Measurements from ENCODE around the gene BOD1L1.
"Not testable (repeated sequence)": the region's sequence is repeated elsewhere in the genome, so short reads cannot be mapped to it uniquely, and the experiment has no call there.

BOD1L1 gene

GRCh38 chr4:13618212-13618806 lies 9.2 kb downstream of the BOD1L1 start:
- DNase-seq = no peak

GRCh38 chr4:13617801-13618200 lies 9.7 kb downstream of the BOD1L1 start:
- DNase-seq = no peak

DNA sequence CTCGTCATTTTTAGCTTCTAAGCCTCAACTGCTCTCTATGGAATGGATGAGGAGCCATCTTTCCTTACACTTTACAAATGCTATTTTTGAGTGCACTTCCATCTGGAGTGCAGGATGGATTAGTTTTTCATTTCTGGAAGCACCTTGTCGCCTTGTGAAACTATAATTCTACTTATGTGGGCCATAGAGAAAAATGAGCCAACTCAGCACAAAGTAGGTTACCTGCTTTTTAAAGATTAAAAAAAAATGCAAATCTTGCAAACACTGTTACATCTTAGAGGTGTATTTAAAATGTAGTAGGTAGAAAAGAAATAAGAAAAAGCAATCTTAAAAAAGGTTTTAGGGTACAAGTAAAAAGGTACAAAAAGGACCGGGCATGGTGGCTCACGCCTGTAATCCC lies 10.9 kb downstream of the BOD1L1 start:
- no peak for DNase-seq

DNA sequence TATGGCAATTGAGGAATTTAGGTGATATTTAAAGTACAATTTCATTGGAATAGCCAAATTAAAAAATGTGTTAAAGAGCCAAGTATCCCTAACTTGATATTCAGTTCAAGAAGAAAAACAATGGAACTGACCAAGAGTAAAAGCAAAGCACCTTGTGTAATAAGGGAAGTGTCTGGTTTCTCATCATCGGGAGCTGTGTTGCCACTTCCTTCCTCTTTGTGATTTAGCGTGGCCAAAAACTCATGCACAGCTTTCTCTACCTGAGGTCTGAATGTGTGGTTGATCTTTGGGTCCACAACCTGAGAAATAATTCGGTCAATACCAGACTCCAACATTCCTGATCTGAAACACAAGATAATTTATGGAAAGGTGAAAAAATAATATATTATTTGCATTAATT lies 12.4 kb downstream of the BOD1L1 start:
- peak in 1 of 2 donors; percentile 7 for DNase-seq

DNA sequence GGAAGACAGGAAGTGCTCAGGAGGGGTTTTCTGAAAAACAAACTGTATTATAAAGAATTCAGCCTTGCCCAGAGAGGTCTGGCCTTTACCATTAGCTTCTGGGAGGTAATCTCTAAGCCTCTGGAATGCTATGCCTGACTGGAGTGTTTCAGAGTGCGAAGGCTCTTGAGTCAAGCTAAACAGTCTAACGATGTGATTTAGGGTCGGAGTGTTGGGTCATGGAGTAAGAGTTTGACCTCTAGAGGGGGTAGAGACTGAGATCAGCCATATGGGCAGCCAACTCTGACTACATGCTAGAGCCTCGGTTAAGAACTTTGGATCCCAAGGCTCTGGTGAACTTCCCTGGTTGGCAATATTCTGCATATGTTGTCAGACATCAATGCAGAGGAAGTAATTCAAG lies 15.0 kb downstream of the BOD1L1 start:
- DNase-seq = no peak

- no peak for DNase-seq
Observed at GRCh38 chr4:13611283-13611842, 16.2 kb downstream of the BOD1L1 start.

DNA sequence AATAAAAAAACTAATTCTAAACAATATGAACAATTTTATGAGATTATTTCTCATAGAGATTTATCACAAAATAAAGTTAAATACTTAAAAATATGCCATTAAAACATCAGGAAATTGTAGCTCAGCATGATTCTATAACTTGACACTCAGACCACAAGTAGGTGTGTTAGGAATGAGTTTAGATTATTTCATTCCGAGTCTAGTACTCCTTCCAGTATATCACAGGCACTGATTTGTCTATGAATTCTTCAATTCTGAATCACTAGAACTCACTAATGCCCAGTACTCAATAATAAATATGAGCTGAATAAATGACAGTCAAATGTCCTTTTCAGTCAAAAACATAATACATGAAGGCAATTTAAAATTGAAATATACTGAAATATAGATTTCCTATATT lies 22.2 kb downstream of the BOD1L1 start:
- DNase-seq = no peak

DNA sequence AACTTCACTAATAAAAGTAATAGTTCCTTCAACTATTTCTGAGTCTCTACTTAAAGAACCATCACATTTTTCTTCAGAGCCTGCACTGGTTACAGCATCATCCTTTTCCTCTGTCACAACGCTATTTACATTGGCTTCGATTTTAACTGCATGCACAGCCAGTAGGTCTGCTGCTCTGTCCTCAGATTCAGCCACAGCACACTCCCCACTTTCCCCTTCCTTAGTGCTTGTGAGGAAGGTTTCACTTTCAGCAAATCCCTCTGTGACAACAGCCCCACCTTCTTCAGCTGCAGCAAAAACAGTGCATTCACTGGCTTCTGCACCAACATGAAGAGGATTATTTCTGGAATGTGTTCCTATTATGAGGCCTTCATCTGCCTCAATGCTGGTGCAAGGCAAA lies 25.7 kb downstream of the BOD1L1 start:
- no peak for DNase-seq

DNA sequence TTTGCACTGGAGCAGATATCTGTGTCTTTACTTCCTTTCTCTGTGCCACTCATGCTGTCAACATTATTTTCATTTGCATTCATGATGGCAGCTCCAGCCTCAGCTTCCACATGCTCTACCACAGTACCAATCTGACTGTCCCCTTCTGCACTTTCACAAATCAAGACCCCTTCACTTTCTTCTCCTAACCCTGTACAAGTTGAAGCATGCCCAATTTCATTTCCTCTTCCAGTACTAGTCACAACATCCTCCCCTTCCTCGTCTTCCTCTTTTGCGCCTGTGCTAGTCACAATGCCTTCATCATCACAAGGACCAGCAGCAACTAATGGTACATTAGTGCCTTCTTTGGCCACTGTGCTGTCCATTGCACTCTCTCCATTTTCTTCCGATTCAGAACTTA lies 26.5 kb downstream of the BOD1L1 start:
- DNase-seq = no peak

DNA sequence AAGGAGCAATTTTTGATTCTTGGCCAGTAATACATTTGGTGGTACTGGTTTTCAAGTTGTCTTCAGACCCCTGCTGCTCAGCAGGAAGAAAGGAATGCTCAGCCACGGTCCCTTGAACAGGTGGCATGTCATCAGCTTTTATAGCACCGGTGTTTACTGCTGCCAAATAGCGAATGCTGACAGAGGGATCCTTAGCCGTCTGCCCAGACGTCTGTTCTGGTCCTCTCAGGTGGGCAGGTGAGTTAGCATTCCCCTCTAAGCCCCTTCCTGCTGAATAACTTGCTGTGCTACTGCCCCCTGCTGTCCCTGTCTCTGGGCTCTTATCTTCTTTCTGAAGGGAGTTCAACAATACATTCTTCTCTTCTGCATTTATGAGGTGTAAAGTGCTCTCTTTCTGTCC lies 28.4 kb downstream of the BOD1L1 start:
- DNase-seq = no peak

DNA sequence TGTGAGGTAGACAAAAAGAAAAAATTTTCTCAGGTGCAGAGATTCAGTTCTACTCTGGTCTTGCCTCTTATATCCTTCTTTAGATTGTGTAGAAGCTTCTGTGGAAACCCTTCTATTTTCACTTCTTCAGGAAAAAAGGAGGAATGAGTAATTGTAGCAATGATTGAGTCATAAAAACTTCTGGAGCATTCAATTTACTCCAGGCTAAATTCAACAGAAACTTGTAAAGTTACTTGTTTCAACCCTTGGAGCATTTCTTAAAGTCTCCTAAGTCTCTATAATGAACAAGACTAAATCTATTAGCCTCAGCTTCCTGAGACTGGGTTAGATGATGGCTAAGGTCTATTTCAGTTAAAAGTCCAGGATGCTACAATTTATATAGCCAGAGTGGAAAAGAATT lies 29.9 kb downstream of the BOD1L1 start:
- DNase-seq = no peak

DNA sequence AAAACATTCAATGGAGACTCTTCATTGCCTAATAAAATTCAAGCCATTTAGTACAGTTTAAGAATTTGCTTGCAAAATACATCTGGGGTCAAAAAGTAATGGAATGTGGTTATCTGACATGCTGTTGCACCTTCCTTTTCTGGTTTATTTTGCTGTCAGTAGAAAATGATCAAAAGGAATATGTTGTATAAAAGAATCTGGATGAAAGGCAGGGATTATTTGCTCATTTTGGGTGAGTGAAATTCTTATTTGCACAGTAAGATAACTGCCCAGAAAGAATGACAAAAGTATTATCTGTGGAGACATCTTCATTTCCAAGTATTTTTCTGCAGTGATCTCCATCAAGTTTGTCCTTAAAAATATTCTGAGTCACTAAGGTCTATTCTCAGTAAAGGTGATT lies 30.4 kb downstream of the BOD1L1 start:
- DNase-seq = no peak

DNA sequence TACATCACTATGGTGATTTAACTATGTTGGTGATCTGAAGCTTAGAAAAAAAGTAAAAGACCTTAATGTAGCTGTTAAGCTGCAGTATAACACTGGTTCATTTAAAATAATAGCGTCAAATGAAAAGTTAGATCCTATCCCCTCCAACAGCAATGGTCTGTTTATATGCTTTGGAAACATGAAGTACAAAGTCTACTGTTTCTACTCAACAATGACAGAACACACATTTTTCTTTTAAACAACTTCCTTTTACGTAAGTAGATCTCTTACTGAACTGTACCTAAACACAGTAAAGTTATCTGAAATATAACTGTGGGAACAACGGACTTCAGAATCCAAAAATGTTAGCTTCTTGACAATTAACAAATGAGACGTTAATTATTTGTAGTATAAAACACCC lies 35.3 kb downstream of the BOD1L1 start:
- DNase-seq = no peak

DNA sequence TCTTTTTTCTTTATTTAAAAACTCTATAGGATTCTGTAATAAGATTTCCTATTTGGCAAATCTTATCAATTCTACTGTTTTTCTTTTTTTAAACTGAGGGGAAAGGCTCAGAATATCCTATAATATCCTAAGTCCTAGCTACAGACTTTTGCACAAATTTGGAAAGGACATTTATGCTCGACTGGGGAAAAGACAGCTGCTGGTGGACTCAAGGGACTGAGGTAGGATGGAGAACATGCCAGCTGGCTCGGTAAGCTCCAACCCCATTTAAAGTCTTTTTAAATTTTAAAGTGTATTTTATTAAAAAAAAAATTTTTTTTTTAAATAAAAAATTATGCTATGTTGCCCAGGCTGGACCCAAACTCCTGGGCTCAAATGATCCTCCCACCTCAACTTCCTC lies 36.8 kb downstream of the BOD1L1 start:
- DNase-seq = no peak

GRCh38 chr4:13588954-13589353 lies 38.6 kb downstream of the BOD1L1 start:
- DNase-seq = no peak

GRCh38 chr4:13584481-13584880 lies 43.0 kb downstream of the BOD1L1 start:
- no peak for DNase-seq

GRCh38 chr4:13580036-13580435 lies 47.5 kb downstream of the BOD1L1 start:
- DNase-seq = no peak

- no peak for DNase-seq
Observed at GRCh38 chr4:13577660-13578059, 49.9 kb downstream of the BOD1L1 start.

DNA sequence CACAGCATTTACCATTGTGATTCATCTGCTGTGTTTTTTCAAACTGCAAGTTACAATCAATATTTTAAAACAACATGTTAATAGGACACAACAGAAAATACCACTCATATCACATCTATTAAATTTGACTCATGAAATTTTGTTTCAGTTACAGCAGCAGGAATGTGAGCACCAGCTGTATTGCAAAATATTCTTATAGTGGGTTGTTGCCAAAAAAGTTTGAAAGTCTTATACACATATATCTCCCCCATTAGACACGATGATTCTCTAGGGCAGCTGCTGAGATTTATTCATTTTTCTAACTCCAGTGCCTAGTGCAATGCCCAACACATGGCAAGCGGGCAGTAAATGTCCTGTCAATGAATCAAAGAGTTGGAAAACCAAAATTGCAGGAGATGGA lies 56.6 kb downstream of the BOD1L1 start:
- no peak for DNase-seq

GRCh38 chr4:13567125-13567524 lies 60.4 kb downstream of the BOD1L1 start:
- DNase-seq = no peak

GRCh38 chr4:13562876-13563275 lies 64.6 kb downstream of the BOD1L1 start:
- no peak for DNase-seq

DNA sequence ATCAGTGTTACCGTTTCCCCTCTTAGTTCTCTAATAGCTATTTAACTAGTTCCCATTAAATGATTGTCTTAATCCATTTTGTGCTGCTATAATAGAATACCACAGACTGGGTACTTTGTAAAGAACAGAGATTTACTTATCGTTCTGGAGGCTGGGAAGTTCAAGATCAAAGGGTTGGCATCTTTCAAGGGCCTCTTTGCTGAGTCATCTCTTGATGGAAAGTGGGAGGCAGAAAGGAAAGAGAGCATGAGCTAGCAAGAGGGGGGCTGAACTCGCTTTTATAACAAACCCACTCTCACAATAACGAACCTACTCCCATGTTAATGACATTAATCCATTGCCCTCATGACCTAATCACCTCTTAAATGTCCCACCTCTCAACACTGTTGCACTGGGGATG lies 65.9 kb downstream of the BOD1L1 start:
- no peak for DNase-seq

- not testable (repeated sequence) for DNase-seq
Observed at GRCh38 chr4:13560111-13560510, 67.4 kb downstream of the BOD1L1 start.

DNA sequence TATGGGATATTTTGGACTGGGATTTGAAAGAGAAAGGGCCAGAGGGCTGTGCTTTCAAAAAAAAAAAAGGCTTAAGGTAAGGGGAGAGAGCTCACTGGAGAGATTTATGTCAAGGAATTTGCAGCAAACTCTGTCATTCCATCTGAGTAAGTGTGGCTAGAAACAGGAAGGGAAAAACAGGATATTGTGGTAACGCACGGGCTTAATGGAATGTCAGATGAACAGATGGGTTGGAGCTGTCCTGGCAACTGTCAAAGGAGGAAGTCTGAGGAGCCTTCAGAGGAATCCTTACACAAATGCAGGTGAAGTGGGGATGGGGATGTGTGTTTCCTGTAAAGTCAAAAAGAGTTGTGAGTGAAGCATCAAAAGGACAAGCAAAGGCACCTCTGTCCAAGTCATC lies 68.1 kb downstream of the BOD1L1 start:
- DNase-seq = no peak

- no peak for DNase-seq
Observed at GRCh38 chr4:13558881-13559280, 68.6 kb downstream of the BOD1L1 start.

DNA sequence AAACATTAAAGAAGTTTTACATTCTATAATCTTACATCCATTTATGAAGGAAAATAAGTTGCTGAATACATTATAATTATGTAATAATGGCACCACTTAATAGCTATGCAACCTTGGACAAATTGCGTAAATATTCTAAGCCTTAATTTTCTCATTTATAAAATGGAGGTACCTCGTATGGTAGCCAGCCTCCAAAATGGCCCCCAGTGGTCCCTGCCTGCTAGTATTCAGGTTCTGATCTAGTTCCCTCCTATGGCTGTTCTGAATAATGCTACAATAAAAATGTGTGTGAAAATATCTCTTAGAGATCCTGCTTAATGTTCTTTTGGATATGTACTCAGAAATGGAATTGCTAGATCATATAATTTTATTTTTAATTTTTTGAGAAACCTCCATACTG lies 72.2 kb downstream of the BOD1L1 start:
- no peak for DNase-seq

Measured in bone marrow (tissue), 2 donors.